Fibroblast of lung (primary cell): ENCODE data around the gene PTPRU.

ENCODE experiments used
- CTCF ChIP-seq, 2 donors: IDR thresholded peaks in 1 of 2; conservative IDR thresholded peaks in 1 of 2; 1 replicate in 1 of 2; 2 replicates in 1 of 2; pipeline ENCODE4 v1.5.1; 2011 to 2012; ENCODE audit warnings: low read length in 2 of 2, control low read depth in 1 of 2, inconsistent platforms in 1 of 2, low read depth in 1 of 2, mild to moderate bottlenecking in 1 of 2
- EZH2 ChIP-seq: IDR thresholded peaks from 2 replicates; pipeline ENCODE4 v1.5.1; 2012; ENCODE audit warnings: low read length, control low read depth, mild to moderate bottlenecking; ENCODE audit errors: missing control alignments

GRCh38 chr1:29317063-29317915 is 81.0 kb downstream of the PTPRU start:
- TF ChIP-seq CTCF (conservative IDR thresholded peaks at IDR 0.05 in 1 of 2, IDR thresholded peaks at IDR 0.05 in 1 of 2; ENCODE audit: low read depth in 1 of 2, low read length in 2 of 2), result no peak
- TF ChIP-seq EZH2, result no peak
